Peyer's patch (tissue), 4 donors: ENCODE data around the gene HSD17B12.

Source experiments
- CTCF ChIP-seq, 6 experiments: fragments of 450-650 bp in 4 of 6; fragments of 200-600 bp in 2 of 6; sonication (generic) in 1 of 6; IDR thresholded peaks; one replicate each; pipeline ENCODE4 v1.5.1; 2017 to 2019; ENCODE audit warnings: antibody characterized with exemption in 6 of 6, mild to moderate bottlenecking in 3 of 6, moderate library complexity in 1 of 6
- POLR2A ChIP-seq, 2 donors: fragments of 450-650 bp; IDR thresholded peaks; one replicate each; pipeline ENCODE4 v1.5.1; 2017; ENCODE audit warnings: antibody characterized with exemption in 2 of 2, mild to moderate bottlenecking in 2 of 2, moderate library complexity in 2 of 2

GRCh38 chr11:43880640-43881159 is 200.2 kb downstream of the HSD17B12 start, which contains the start of gene ALKBH3:
- peak in 1 of 2 donors; percentile 43 for TF ChIP-seq POLR2A (IDR thresholded peaks at IDR 0.05)
- TF ChIP-seq CTCF (IDR thresholded peaks at IDR 0.05) = peak in 2 of 6 experiments; percentile 14 to 23
